HG02610 (cell line): ENCODE measurements around the gene CGB5.
"Not testable (repeated sequence)": the region's sequence is repeated elsewhere in the genome, so short reads cannot be mapped to it uniquely, and the experiment has no call there.

ENCODE experiments used
- ATAC-seq: cut with Tn5 transposase; IDR thresholded peaks from one replicate; pipeline ENCODE4 v1.9.1; 2021; ENCODE audit warnings: mild to moderate bottlenecking, moderate library complexity; ENCODE audit not compliant: unreplicated experiment

Gene CGB5

DNA sequence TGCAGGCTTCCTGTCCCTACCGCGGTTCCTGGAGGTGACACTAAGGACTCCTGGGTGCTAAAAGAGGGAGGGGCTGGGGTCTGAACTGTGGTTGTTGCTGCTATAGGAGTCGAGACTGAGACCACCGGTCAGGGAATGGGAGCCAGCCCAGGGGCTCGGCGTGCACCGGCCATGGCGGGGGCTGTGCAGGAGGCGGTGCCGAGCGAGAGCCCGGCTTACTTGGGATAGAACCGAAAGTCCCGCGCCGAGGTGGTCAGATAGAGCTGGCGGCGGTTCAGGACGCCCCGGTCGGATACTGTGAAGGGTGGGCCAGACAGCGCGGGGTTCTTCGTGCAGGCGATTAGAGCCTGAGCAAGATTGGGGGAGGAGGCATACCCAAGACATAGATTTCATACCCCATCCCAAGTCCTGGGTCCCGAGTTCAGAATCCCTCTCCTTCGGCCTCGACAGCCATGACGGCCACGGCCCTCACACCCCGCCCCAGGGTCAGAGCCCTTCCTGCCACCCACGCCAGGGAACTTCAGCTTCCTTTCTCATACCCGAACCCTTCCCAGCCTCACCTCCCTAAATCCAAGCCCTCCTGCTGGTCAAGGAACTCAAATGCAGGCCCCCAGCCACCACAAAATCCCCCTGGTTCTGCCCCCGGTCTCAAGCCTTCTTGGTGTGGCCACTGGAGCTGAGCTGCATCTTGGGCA is 13.4 kb downstream of the CGB5 start:
- ATAC-seq, result not testable (repeated sequence)

DNA sequence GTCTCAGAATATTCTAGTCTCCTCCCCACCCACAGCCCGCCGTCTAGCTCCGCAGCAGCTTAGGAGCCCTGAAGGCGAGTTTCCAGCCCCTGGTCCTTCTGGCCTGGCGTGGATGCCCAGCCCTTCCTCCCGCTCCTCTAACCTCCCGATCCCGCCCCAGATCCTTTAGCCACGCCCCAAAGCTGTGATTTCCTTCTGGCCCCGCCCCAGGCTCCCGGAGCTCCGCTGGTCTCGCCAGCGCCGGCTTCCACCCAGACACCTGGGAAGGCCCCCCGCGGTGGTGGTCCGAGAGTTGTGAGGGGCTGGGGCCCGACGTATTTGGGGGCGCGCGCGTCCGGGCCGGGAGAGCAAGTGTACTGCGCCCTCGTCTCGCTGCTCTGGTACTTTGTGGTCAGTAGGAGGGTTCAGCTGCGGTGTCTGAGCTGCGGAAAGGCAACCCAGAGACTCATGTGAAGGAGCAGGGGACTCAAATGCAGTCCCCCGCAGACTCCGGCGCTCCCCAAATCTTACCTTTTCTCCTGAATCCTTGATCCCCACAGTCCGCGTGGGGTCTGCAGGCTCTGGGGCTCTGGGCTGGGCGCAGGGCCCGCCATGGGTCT is 14.1 kb downstream of the CGB5 start, which contains the start of gene CGB7:
Gene CGB7, minus strand, starts transcription at position 114 of the 599 bp plus-strand sequence. CDS start 2,374 bp downstream, outside the sequence.
- ATAC-seq, result no peak

DNA sequence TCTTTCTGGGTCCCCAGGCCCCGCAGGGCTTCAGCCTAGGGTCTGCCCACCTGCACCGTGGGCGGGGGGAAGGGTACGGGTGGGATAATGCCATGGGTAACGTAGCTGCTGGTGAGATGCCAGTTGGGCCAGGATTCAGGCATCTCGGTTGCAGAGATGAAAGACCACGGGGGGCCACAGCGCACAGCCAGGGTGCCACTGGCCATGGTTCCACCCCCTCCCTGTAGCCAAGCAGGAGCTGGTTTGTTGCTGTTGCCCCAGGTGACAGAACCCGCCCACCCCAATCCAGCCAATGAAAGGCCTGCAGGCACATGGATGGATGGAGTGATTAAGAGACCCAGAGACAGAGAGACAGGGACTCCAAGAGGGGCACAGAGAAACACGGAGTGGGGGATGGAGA is 14.9 kb downstream of the CGB5 start:
- ATAC-seq, result no peak

DNA sequence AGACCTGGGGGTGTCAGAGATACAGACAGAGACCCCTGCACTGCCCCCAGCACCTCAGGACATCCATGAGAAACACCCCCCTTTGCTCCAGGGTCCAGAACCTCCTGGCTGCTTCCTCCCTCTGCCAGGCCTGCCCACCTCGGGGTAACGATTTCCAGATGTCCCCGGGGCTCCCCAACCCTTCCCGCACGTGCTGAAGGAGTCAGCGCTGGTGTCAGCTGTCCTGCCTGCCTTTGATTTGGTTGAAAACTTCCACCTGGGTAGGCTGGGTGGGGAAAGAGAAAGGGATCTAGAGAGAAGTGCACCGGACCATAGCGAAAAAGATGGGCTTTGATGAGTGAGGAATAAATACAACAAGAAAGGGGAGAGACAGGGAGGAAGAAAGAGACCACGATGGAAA is 15.4 kb downstream of the CGB5 start:
- ATAC-seq, result no peak

DNA sequence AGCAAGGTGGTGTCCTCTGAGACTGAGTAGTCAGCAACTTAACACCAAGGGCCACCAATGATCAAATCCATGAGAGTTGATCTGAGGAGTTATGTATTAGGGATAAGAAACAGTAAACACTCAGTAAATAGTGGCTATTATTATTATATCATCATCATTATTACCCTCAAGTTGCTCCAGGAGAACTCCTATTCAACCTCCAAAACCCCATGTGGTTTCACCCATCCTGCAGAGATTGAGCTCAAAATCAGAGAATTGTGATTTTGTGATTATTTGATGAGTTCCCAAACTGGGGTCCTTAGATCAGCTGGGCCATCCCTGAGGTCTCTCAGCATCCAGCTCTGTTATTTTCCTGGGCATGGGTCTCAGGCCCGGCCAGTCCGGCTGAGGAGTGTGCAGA is 17.4 kb downstream of the CGB5 start:
- ATAC-seq, result no peak

DNA sequence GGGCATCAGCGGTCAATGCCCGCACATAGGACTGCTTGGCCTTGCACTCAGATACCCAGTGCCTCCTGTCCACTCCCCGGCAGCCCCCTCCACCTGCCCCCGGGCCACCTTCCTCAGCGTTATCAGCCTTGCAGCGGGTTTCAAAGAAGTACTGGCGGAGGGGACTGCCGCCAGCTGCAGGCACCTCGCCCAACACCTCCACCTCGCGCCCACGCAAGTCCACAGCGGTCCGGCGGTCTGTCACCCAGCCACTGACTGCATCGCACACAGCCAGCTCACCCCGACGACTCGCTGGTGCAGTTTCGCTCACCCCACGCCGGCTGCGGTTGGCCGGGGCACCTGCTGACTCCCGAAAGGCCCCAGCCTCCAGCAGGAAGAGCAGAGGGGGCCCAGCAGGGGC is 17.8 kb downstream of the CGB5 start:
- no peak for ATAC-seq

DNA sequence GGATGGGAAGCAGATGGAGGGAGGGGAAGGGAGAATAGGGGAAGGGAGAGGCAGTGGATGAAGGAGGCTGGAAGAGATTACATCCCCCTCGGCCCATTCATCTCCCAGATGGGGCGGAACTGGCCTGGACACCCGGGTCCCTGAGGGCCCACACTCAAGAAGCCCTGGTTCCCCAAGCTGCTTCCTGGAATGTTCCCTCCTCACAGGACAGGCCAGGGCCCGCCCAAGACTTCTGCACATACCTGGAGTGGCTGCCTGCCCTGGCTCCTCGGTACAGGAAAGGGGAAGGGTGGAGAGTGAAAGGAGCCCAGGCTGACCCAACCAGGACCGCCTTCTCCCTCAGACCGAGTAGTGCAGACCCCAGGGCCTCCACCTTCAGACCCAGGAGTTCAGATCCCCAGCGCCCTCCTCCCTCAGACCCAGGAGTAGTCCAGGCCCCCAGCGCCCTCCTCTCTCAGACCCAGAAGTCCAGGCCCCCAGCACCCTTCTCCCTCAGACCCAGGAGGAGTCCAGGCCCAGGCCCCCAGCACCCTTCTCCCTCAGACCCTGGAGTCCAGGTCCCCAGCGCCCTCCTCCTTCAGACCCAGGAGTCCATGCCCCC is 20.5 kb downstream of the CGB5 start:
- no peak for ATAC-seq

DNA sequence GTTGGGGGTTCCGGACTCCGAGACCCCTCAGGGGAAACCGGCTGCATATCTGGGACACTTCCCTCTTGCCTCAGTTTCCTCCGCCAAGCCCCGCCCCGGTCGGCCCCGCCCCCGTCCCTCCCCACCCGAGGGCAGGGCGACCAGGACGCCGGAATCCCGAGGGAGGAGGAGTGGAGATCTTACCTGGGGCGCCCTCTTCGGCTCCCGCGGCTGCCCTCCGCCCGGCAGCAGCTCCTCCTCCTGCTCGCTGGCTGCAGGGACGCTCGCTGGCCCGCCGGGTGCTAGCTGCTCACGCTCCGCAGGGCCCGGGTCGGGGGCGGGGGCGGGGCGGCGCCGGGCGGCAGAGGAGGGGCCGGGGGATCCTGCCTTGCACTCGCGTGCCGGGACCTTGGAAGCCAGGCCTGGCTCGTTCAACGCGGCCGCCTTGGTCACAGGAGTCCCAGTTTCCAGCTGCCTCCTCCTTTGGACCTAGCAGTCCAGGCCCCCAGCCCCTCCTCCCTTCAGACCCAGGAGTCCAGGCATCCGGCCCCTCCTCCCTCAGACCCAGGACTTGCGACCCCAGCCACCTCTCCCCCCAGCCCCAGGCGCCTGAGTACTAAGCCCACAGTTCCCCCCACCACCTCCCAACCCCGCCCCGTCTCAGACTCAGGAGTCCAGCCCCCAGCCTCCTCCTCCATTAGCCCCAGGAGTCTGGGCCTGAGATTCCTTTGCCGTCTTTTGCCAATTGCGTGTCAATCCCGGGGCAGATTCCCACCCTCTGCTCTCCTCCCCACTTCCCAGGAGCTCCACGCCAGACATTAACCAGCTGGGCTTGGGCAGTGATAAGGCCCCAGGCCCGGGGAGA is 21.3 kb downstream of the CGB5 start, which contains the start of gene NTF4:
Gene NTF4, minus strand, starts transcription at position 51 of the 844 bp plus-strand sequence. CDS start 2,821 bp downstream, outside the sequence.
- ATAC-seq, result no peak

DNA sequence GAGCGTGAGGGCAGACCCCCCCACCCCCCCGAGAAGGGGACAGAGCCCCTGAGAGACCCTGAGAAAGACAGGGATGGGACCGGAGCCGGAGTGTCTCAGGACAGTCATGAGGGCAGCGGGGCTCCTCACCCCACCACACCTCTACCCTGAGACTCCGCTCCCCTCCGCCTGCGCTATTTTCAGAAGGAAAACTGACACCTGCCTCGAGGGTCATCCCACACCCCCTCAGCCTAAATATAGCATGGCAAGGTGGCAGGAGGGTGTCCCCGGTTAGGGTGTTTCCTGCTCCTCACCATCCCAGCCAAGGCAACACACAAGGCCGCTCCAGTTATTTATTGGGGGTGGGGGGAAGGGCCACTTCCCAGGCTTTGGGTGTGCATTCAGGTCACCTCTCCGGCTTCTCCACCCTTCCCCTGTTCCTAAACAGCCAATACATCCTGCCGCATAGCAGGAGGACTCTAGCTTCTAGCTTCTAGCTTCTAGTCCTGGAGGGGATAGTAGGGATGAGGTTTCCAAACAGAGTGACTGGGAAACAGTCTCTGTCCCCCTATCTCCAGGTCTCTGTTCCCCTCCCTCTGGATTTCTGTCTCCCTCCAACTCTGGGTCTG is 22.4 kb downstream of the CGB5 start:
- ATAC-seq, result no peak

DNA sequence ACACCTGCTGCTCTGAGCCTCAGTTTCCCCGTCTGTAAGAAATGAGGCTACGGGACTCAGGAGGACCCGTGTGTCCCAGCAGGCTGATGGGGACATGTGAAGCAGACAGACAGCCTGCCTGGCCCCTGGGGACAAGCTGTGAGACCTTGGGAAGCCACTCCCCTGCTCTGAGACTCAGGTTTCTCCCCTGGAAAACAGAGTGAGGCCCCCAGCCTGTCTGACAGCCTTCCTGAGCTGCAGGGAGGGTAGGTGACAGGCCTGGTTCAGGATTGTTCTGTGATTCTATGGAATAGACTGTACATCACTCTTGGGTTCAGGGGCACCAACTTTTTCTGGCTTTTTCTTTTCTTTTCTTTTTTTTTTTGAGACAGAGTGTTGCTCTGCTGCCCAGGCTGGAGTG is 23.9 kb downstream of the CGB5 start:
- ATAC-seq, result no peak

DNA sequence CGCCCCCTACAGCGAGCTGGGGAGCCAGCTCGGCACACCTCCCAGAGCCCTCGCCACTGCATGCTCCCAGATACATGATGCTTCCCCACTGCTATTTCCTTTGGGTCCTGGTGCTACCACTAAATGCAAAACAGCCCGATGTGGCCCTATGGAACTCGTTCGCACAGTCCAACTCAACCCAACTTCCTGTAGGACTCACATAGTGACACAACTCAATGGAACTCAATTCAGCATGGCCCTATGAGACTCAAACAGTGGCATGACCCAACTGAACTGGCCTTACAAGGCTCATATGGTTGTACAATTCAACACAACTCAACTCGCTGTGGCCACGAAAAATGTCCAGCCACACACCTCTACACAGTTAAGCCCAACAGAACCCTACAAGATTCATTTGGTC is 25.4 kb downstream of the CGB5 start:
- ATAC-seq, result no peak

DNA sequence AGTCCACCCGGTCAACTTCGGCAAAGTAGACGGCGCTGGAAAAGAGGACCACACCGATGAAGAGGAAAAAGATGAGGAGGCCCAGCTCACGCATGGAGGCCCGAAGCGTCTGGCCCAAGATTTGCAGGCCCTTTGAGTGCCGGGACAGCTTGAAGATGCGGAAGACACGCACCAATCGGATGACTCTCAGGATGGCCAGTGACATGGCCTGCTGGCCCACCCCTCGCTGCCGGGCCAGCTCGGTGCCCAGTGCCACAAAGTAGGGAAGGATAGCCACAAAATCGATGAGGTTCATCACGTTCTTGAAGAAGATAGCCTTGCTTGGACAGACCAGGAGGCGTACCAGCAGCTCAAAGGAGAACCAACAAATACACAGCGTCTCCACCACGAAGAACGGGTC is 26.8 kb downstream of the CGB5 start:
- no peak for ATAC-seq

DNA sequence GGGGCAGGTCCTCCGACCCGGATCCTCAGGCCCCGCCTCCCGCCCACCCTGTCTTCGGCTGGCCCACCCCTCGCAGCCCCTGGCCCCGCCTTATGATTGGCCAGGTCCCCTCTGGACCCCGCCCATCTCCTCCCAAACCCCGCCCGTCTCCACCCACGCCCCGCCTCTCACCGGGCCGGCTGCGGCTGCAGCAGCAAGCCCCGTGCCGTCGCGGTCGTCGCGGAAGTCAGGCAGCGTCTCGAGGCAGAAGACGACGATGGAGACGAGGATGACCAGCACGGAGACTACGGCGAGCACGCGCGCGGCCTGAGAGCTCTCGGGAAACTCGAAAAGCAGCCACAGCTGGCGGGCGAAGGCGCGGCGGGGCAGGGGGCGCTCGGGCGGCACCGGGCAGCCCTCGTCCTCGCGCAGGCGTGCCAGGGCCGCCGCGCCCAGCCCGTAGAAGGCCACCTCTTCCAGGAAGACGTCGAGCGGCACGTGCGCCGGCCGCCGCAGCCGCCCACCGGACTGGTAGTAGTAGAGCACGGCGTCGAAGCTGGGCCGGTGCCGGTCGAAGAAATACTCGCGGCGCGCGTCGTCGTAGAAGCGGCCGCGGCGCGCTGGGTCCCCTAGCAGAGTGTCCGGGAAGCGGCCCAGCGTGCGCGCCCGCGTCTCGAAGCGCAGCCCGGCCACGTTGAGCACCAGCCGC is 28.4 kb downstream of the CGB5 start:
- ATAC-seq, result no peak

DNA sequence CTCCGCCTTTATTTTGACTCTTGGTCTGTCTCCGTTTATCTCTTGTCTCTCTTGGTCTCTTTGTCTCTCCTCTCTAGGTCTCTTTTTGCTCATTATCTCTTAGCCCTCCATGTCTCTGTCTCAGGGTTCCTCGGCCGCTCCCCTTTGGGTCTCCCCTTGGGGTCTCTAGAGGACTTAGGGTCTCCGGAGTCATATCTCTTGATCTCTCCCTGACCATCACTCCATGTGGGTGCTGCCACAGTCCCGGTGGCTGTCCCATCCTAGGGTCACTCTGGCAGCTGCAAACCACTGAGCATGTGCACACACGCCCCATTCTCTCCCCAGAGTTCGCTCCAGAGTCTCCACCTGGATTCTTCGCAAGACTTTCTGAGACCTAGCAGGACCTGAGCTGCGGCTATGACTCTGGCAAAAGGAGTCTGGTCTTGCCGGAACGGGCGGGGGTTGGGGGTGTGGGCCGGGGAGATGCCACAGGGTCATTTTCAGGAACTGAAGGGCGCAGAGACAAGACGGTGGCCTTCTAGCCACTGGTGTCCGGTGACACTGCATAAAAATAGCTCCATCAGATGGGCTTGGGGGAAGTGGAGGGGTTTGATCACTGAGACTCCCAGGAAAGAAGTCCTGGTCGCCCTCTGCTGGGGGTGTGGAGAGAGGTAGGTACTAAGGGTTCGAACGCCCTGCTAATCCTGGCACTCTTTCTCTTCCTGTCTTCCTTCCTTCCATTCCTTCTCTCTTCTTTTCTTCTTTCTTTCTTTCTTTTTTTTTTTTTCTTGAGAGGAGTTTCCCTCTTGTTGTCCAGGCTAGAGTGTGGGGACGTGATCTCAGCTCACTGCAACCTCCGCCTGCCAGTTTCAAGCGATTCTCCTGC is 30.1 kb downstream of the CGB5 start:
- ATAC-seq, result no peak

DNA sequence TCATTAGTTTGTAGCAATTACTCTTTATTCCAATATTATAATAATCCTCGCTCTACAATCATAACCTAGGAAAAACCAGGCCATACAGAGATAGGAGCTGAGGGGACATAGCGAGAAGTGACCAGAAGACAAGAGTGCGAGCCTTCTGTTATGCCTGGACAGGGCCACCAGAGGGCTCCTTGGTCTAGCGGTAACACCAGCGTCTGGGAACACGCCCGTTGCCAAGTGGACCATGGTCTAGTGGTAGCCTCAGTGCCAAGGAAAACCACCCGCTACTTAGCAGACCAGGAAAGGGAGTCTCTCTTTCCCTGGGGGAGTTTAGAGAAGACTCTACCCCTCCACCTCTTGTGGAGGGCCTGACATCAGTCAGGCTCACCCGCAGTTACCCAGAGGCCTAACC is 31.2 kb downstream of the CGB5 start:
- not testable (repeated sequence) for ATAC-seq

DNA sequence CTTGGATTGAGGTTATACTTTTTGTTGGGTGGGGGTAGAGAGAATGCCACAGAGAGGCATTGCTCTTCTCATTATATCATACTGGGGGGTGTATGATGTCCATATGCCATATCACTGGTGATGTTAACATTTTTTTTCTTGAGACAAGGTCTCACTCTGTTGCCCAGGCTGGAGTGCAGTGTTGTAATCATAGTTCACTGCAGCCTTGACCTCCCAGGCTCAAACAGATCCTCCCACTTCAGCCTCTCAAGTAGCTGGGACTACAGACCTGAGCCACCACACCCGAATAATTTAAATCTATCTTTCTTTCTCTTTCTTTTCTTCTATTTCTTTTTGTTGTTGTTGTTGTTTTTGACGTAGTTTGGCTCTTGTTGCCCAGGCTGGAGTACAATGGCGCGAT is 36.7 kb downstream of the CGB5 start:
- no peak for ATAC-seq

DNA sequence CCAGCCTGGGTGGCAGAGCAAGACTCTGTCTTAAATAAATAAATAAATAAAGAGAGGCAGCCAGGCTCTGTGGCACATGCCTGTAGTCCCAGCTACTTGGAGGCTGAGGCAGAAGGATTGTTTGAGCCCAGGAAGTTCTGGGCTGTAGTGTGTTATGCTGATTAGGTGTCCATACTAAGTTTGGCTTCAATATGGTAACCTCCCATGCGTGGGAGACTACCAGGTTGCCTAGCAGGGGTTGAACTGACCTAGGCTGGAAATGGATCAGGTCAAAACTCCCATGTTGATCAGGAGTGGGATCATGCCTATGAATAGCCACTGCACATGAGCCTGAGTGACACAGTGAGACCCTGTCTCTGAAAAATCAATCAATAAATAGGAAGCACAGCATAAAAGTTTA is 37.6 kb downstream of the CGB5 start:
- ATAC-seq, result no peak

DNA sequence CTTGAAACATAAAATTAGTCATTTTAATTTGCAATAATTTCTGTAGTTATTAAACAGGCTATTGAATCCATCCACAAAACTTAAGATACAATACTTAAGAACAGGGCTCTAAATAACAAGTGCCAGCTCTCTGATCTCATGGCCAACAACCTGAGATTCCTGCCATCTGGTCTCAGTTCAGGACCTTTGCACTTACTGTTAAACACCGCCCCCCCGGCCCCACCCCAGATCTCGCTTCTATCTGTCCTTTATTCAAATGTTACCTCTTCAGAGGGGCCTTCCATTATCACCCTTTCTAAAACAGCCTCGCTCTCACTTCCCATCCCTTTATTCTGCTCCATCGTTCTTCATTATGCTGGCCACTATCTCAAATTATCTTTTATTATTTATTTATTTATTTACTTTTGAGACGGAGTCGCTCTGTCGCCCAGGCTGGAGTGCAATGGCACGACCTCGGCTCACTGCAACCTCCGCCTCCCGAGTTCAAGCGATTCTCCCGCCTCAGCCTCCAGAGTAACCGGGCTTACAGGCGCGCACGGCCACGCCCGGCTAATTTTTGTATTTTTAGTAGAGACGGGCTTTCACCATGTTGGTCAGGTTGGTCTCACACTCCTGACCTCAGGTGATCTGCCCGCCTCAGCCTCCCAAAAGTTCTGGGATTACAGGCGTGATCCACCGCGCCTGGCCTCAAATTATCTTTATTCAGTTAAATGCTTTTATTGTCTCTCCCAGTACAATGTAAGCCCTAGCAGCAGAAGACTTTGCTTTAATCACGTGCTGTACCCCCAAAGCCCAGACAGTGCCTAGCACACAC is 40.8 kb downstream of the CGB5 start:
- ATAC-seq, result no peak
